ENCODE data around the gene EXTL2.

DNA sequence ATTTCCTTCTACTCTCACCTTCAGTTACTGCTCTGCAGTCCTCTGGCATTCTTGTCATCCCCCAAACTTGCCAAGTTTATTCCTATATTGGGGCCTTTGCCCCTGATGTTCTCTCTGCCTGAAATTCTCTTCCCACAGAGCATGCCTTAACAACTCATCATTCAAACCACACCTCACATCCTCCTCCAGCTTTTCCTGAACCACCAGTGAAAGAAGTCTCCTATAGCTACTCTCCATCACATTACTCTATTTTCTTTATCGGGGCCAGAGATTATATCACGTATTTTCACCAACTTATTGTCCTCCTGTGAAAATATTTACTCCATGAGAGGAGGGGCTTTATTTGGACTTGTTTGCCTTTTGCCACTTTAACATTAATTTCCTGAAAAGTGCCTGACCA, 32.1 kb downstream of the EXTL2 start:
- no peak for TF ChIP-seq POLR2A (IDR thresholded peaks at IDR 0.05)
- no peak for TF ChIP-seq POLR2AphosphoS5 (IDR thresholded peaks at IDR 0.05)
- TF ChIP-seq, protein P1, sequence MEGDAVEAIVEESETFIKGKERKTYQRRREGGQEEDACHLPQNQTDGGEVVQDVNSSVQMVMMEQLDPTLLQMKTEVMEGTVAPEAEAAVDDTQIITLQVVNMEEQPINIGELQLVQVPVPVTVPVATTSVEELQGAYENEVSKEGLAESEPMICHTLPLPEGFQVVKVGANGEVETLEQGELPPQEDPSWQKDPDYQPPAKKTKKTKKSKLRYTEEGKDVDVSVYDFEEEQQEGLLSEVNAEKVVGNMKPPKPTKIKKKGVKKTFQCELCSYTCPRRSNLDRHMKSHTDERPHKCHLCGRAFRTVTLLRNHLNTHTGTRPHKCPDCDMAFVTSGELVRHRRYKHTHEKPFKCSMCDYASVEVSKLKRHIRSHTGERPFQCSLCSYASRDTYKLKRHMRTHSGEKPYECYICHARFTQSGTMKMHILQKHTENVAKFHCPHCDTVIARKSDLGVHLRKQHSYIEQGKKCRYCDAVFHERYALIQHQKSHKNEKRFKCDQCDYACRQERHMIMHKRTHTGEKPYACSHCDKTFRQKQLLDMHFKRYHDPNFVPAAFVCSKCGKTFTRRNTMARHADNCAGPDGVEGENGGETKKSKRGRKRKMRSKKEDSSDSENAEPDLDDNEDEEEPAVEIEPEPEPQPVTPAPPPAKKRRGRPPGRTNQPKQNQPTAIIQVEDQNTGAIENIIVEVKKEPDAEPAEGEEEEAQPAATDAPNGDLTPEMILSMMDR (IDR thresholded peaks at IDR 0.05): no peak
- TF ChIP-seq EP300 (IDR thresholded peaks at IDR 0.05): no peak
